ENCODE measurements around the gene HHIPL2.

The HHIPL2 gene

DNA sequence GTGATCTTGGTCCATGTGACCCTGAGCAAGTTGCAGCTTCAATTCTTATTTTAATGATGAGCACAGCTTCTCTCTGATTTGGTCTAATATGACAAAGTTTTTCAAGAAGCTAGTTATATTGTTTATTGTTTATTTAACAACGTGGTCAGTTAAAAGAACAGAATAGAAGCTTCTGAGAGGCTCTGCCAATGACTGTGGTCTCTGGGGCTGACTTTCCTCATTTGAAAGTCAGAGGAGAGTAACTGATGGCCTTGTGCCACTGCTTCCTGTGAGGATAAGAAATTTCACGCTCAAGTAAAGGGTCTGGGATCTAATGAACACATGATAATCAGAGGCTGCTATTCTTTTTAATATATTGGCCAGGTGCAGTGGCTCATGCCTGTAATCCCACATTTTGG, 7.3 kb downstream of the HHIPL2 start:
- H3K27me3 ChIP-seq (ENCODE audit: control insufficient read depth in 1 of 2, insufficient read depth in 2 of 2, low read length in 2 of 2), result peaks cover 3 to 5% of the 10 kb centered on the region in 2 donors
- H3K9me3 ChIP-seq (ENCODE audit: control insufficient read depth in 2 of 2, low read length in 2 of 2), result no peaks in the 10 kb centered on the region
- no peaks in the 10 kb centered on the region for H3K36me3 ChIP-seq (ENCODE audit: control insufficient read depth in 2 of 2, insufficient read depth in 2 of 2, low read length in 2 of 2)
- no peak overlapping the region for H3K4me3 ChIP-seq (ENCODE audit: low read length in 2 of 2)
- H3K27ac ChIP-seq (ENCODE audit: low read length), result no peak overlapping the region
- H3K9ac ChIP-seq (ENCODE audit: low read length in 2 of 2), result no peak overlapping the region
- no peaks in the 10 kb centered on the region for H3K4me1 ChIP-seq (ENCODE audit: control insufficient read depth, insufficient read depth, low read length)

DNA sequence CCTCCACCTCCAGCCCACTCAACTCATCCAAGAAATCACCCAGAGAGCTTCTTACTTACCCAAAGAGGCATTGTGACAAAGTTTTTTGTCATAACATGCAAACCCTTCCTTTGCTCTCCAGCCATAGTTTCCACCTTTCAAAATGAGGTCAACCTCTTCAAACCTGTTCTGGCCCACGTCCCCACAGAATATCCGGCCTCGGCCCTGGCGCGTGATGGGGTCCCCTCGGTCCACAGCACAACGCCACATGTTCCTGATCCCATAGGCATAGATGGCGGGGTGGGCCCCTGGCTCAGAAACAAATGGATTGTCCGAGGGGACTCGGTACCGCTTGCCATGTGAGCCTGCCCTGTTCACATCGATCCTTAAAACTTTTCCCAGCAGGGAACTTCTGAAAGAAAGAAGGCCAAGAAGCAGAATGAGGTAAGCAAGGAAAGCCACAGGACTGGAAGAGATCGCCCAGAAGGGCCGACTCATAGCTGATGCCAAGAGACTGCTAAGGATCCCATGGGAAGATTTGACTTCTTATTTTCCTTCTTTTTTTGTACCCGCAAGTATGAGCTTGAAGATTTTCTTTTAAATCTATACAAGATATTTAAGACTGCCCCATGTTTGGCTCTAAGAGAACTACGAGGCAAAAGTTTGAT, 7.8 kb downstream of the HHIPL2 start:
- Histone ChIP-seq H3K9me3 (ENCODE audit: control insufficient read depth in 2 of 2, low read length in 2 of 2) (no peaks in the 10 kb centered on the region), H3K4me3 (ENCODE audit: low read length in 2 of 2) (no peak overlapping the region)

DNA sequence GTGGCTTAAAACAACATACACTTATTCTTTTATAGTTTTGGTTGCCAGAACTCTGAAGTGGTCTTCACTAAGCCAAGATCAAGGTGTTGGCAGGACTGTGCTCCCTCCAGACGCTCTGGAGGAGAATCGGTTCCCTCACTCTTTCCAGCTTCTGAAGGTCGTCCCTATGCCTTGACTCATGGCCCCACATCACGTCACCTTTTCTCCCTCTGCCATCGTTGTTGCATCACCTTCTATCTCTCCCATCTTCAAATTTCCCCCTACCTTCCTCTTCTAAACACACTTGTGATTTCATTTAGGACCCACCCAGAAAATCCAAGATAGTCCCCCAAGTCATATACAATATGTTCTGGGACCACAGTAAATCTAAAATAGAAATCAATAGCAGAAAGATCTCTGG, 12.4 kb downstream of the HHIPL2 start:
- Histone ChIP-seq H3K9ac (ENCODE audit: low read length in 2 of 2) (no peak overlapping the region), H3K36me3 (ENCODE audit: control insufficient read depth in 2 of 2, insufficient read depth in 2 of 2, low read length in 2 of 2) (no peaks in the 10 kb centered on the region), H3K4me1 (ENCODE audit: control insufficient read depth, insufficient read depth, low read length) (no peaks in the 10 kb centered on the region), H3K27ac (ENCODE audit: low read length) (no peak overlapping the region), H3K27me3 (ENCODE audit: control insufficient read depth in 1 of 2, insufficient read depth in 2 of 2, low read length in 2 of 2) (no peaks in the 10 kb centered on the region), H3K4me3 (ENCODE audit: low read length in 2 of 2) (no peak overlapping the region), H3K9me3 (ENCODE audit: control insufficient read depth in 2 of 2, low read length in 2 of 2) (no peaks in the 10 kb centered on the region)

More for the DNA sequence above, 7.8 kb downstream of the HHIPL2 start:
- Histone ChIP-seq H3K36me3 (ENCODE audit: control insufficient read depth in 2 of 2, insufficient read depth in 2 of 2, low read length in 2 of 2) (no peaks in the 10 kb centered on the region), H3K27ac (ENCODE audit: low read length) (no peak overlapping the region), H3K4me1 (ENCODE audit: control insufficient read depth, insufficient read depth, low read length) (no peaks in the 10 kb centered on the region), H3K27me3 (ENCODE audit: control insufficient read depth in 1 of 2, insufficient read depth in 2 of 2, low read length in 2 of 2) (peaks cover 3 to 5% of the 10 kb centered on the region in 2 donors), H3K9ac (ENCODE audit: low read length in 2 of 2) (no peak overlapping the region)

DNA sequence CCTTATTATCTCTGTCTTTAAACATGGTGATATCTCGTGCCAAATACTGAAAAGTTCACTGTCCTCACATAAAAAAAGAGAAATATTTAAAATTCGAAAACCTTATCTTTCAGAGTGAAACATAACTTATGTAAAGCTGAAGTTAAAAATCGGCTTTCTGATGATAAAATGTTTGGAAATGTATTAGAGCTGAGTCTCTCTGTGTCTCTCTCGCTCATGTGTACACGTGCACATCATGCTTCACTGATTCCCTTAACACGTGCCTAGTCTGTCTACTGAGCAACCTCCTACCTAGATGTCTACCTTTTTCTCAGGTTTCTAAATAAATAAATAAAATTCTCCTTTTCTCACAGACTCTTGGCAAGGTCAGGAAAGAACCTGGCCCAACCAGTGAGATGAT, 17.1 kb downstream of the HHIPL2 start:
- H3K9me3 ChIP-seq (ENCODE audit: control insufficient read depth in 2 of 2, low read length in 2 of 2), result no peaks in the 10 kb centered on the region
- H3K4me3 ChIP-seq (ENCODE audit: low read length in 2 of 2), result no peak overlapping the region
- no peak overlapping the region for H3K27ac ChIP-seq (ENCODE audit: low read length)
- no peaks in the 10 kb centered on the region for H3K27me3 ChIP-seq (ENCODE audit: control insufficient read depth in 1 of 2, insufficient read depth in 2 of 2, low read length in 2 of 2)
- no peaks in the 10 kb centered on the region for H3K4me1 ChIP-seq (ENCODE audit: control insufficient read depth, insufficient read depth, low read length)
- no peaks in the 10 kb centered on the region for H3K36me3 ChIP-seq (ENCODE audit: control insufficient read depth in 2 of 2, insufficient read depth in 2 of 2, low read length in 2 of 2)
- H3K9ac ChIP-seq (ENCODE audit: low read length in 2 of 2), result no peak overlapping the region

DNA sequence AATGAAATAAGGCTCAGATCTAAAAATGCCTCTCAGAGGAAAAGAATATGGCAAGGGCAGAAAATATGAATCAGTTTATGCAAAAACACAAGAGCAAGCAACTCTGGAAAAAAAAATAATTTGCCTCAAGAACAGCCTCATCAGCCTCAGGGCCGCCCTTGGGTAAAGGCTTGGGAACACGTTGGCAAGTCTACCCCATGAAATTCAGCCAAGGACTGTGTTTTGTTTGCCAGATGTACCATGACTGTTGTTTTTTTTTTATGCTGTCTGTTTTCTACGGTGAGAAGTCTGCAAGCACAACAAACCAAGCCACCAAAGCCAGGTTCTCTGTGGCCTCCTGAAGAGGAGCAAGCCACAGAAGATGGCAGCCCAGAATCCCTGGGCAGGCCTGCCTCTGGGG, 18.0 kb downstream of the HHIPL2 start:
- Histone ChIP-seq H3K4me3 (ENCODE audit: low read length in 2 of 2) (no peak overlapping the region), H3K36me3 (ENCODE audit: control insufficient read depth in 2 of 2, insufficient read depth in 2 of 2, low read length in 2 of 2) (no peaks in the 10 kb centered on the region), H3K27me3 (ENCODE audit: control insufficient read depth in 1 of 2, insufficient read depth in 2 of 2, low read length in 2 of 2) (no peaks in the 10 kb centered on the region), H3K9me3 (ENCODE audit: control insufficient read depth in 2 of 2, low read length in 2 of 2) (no peaks in the 10 kb centered on the region), H3K9ac (ENCODE audit: low read length in 2 of 2) (no peak overlapping the region), H3K27ac (ENCODE audit: low read length) (no peak overlapping the region), H3K4me1 (ENCODE audit: control insufficient read depth, insufficient read depth, low read length) (no peaks in the 10 kb centered on the region)

DNA sequence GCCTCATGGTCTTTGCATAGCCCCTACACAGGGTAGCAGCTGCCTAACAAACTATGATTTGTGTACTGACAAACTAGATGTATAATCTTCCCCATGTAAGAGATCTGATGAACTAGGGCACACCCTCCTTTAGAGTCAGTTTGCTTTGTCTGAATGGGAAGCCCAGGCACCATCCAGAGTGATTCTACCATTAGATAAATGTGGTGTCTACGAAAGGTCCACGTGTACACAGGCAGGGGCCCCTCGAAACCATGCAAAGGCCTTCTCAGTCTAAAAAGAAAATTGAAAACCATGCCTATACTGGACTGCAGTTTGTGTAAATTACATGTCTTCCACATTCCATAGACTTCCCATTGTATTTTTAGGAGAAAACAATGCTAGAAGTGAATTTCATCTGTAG, 18.7 kb downstream of the HHIPL2 start:
- no peaks in the 10 kb centered on the region for H3K9me3 ChIP-seq (ENCODE audit: control insufficient read depth in 2 of 2, low read length in 2 of 2)
- no peaks in the 10 kb centered on the region for H3K4me1 ChIP-seq (ENCODE audit: control insufficient read depth, insufficient read depth, low read length)
- no peaks in the 10 kb centered on the region for H3K36me3 ChIP-seq (ENCODE audit: control insufficient read depth in 2 of 2, insufficient read depth in 2 of 2, low read length in 2 of 2)
- H3K27ac ChIP-seq (ENCODE audit: low read length), result no peak overlapping the region
- H3K27me3 ChIP-seq (ENCODE audit: control insufficient read depth in 1 of 2, insufficient read depth in 2 of 2, low read length in 2 of 2), result no peaks in the 10 kb centered on the region
- H3K9ac ChIP-seq (ENCODE audit: low read length in 2 of 2), result no peak overlapping the region
- H3K4me3 ChIP-seq (ENCODE audit: low read length in 2 of 2), result no peak overlapping the region

DNA sequence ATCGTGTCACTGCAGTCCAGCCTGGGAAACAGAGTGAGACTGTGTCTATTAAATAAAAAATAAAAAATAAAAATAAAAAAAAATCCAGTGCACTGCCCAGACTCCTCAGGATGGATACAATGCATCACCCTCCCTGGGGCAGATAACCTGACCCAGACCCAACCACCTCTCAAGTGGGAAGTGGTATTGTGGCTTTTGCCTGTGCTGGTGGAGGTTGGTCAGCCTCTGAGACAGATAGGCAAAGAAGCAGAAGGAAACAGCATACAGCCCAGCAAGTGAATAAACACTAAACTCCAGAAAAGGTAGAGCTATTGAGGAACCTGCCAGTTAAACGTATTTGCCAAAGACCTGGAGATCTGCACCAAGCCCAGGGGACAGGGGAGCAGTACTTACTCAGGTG, 22.0 kb downstream of the HHIPL2 start:
- Histone ChIP-seq H3K9me3 (ENCODE audit: control insufficient read depth in 2 of 2, low read length in 2 of 2) (peaks cover 0 to 2% of the 10 kb centered on the region in 2 donors), H3K27ac (ENCODE audit: low read length) (no peak overlapping the region), H3K27me3 (ENCODE audit: control insufficient read depth in 1 of 2, insufficient read depth in 2 of 2, low read length in 2 of 2) (no peaks in the 10 kb centered on the region), H3K4me1 (ENCODE audit: control insufficient read depth, insufficient read depth, low read length) (no peaks in the 10 kb centered on the region), H3K9ac (ENCODE audit: low read length in 2 of 2) (no peak overlapping the region), H3K4me3 (ENCODE audit: low read length in 2 of 2) (no peak overlapping the region), H3K36me3 (ENCODE audit: control insufficient read depth in 2 of 2, insufficient read depth in 2 of 2, low read length in 2 of 2) (no peaks in the 10 kb centered on the region)

DNA sequence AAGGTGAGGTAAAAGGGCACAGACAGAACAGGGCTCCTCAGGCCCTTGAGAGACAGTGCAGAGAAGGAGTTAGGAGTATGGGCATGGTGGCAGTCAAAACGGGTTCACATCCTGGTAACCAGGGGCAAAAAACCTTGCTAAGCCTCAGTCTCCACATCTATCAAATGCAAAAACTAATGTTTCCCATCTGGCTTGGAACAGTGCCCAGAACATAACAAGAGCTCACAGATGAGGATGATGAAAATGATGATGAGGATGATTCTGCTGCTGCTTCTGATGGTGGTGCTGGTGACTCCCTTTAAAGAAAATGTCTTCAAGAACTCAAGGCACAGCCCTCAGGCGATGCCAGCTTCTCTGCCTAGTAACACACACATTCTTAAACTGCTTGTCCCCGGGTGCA, 24.1 kb downstream of the HHIPL2 start:
- H3K27me3 ChIP-seq (ENCODE audit: control insufficient read depth in 1 of 2, insufficient read depth in 2 of 2, low read length in 2 of 2), result no peaks in the 10 kb centered on the region
- no peaks in the 10 kb centered on the region for H3K36me3 ChIP-seq (ENCODE audit: control insufficient read depth in 2 of 2, insufficient read depth in 2 of 2, low read length in 2 of 2)
- H3K4me3 ChIP-seq (ENCODE audit: low read length in 2 of 2), result no peak overlapping the region
- H3K9ac ChIP-seq (ENCODE audit: low read length in 2 of 2), result no peak overlapping the region
- no peaks in the 10 kb centered on the region for H3K4me1 ChIP-seq (ENCODE audit: control insufficient read depth, insufficient read depth, low read length)
- H3K9me3 ChIP-seq (ENCODE audit: control insufficient read depth in 2 of 2, low read length in 2 of 2), result peaks cover 0 to 2% of the 10 kb centered on the region in 2 donors
- no peak overlapping the region for H3K27ac ChIP-seq (ENCODE audit: low read length)

DNA sequence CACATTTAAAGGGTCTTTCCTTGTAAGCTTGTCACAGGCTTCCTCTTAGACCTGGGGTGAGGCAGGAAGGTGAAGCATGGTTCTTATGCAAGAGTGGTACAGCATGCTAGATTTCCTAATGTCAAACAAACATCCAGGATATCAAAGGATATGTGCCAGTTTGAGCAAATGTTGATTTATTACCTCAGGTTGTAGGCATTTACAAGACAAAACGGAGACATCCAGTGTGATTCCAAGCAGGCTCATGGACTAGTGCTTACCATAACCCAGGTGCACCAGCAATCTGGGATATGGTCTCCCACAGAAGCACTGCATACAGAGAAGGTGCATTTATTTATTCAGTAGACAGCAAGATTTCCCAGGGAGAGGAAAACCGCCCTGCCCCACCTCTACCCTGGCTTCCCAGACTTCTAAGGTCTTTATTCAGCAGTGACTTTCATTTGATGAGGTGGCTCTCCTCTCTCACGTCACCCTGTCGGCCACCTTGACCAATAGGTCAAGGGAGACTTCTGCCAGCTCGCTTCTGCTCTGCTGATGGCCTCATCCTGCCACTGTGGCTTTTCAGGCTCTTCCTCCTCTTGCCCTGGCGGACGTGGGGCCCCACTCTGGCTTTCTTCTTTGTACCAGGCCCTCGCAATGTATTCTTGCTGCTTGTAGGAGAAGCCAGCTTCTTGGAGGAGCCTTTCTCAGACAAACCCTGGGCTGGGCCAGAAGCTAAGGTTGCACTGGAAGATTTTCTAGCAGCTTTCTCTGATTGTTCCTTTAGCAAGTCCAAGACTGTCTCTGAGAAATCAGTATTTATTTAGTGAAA, 25.6 kb downstream of the HHIPL2 start:
- Histone ChIP-seq H3K9ac (ENCODE audit: low read length in 2 of 2) (no peak overlapping the region), H3K4me1 (ENCODE audit: control insufficient read depth, insufficient read depth, low read length) (no peaks in the 10 kb centered on the region), H3K4me3 (ENCODE audit: low read length in 2 of 2) (no peak overlapping the region), H3K27ac (ENCODE audit: low read length) (no peak overlapping the region), H3K36me3 (ENCODE audit: control insufficient read depth in 2 of 2, insufficient read depth in 2 of 2, low read length in 2 of 2) (no peaks in the 10 kb centered on the region), H3K9me3 (ENCODE audit: control insufficient read depth in 2 of 2, low read length in 2 of 2) (peaks cover 0 to 2% of the 10 kb centered on the region in 2 donors), H3K27me3 (ENCODE audit: control insufficient read depth in 1 of 2, insufficient read depth in 2 of 2, low read length in 2 of 2) (no peaks in the 10 kb centered on the region)

DNA sequence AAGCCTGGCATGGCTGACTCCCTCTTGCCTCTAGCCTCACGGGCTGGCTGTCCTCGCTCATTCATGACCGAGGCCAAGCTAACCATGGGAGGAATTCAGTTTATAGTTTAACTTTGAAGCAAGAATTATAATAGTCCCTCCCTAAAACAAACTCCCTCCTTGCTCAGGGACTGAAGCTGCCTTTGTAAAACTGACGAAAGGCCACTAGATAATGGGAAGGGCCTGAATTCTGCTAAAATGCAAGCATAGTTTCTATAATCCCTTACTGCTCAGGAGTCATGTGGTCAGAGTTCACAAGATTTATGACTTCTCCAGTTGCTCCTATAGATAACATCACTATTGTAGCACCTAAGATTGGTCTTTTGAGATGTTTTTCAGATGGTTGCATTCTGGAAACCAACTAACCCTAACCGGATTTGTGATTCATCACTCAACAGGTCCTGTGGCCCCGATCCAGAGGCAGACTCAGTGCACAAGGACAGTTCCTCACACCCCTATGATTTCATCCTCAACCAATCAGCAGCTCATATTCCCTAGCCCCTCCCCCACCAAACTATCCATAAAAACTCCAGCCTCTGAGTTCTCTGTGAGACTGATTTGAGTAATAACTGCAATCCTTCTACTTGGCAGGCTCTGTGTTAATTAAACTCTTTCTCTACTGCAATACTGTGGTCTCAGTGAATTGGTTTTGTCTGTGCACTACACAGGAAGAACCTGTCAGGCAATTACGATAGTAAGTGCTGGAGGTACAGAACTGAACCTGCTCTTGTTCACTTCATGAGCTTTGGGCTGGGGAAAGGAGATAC, 26.4 kb downstream of the HHIPL2 start:
- Histone ChIP-seq H3K9me3 (ENCODE audit: control insufficient read depth in 2 of 2, low read length in 2 of 2) (peaks cover 0 to 2% of the 10 kb centered on the region in 2 donors), H3K27ac (ENCODE audit: low read length) (no peak overlapping the region), H3K4me1 (ENCODE audit: control insufficient read depth, insufficient read depth, low read length) (no peaks in the 10 kb centered on the region), H3K27me3 (ENCODE audit: control insufficient read depth in 1 of 2, insufficient read depth in 2 of 2, low read length in 2 of 2) (no peaks in the 10 kb centered on the region), H3K36me3 (ENCODE audit: control insufficient read depth in 2 of 2, insufficient read depth in 2 of 2, low read length in 2 of 2) (no peaks in the 10 kb centered on the region), H3K4me3 (ENCODE audit: low read length in 2 of 2) (no peak overlapping the region), H3K9ac (ENCODE audit: low read length in 2 of 2) (no peak overlapping the region)

Measured in stomach smooth muscle (tissue), 2 donors.